NCI-H524 treated with DMSO at 0.1 percent for 48 hours (cell line): ENCODE results near the gene FBXO36.

Source experiments
- DNase-seq: peaks from one replicate; lab custom pipeline; 2025; lab: John Stamatoyannopoulos, UW

Gene FBXO36

DNA sequence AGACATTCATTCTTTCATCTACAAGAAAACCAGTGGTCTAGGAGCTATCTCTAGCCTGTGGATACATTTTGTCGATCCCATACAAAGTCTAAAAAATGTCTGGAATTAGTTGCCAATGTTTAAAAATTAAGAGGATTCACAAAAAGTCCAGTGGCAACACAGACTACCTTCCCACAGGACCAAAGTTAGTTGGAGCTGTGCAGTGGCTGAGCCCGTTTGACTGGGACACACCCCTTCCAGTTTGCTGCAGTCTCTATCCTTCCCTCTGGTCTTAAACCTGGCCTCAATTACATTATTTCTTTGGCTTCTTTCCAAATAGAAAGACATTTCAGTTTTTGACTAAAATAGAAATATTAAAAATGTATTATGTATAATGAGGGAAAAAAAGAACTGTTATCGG lies 127.8 kb downstream of the FBXO36 start:
- no peak for DNase-seq

DNA sequence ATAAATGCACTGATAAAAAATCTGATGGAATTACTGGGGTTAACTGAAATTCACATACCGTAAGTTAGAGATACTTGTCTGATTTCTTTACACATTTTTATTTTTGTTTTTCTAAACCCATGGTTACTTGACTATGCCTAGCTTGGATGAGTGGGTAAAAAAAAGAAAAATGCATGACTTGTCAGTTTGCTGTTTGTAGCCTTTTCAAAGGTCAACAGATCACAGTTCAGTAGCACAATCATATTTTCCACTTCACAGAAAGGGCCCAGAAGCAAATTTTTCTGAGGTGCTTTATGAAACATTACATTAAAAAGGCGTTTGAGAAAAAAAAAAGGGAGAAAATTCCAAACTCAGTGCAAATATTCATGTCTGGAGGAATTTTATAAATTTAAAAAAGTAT lies 130.0 kb downstream of the FBXO36 start:
- no peak for DNase-seq

DNA sequence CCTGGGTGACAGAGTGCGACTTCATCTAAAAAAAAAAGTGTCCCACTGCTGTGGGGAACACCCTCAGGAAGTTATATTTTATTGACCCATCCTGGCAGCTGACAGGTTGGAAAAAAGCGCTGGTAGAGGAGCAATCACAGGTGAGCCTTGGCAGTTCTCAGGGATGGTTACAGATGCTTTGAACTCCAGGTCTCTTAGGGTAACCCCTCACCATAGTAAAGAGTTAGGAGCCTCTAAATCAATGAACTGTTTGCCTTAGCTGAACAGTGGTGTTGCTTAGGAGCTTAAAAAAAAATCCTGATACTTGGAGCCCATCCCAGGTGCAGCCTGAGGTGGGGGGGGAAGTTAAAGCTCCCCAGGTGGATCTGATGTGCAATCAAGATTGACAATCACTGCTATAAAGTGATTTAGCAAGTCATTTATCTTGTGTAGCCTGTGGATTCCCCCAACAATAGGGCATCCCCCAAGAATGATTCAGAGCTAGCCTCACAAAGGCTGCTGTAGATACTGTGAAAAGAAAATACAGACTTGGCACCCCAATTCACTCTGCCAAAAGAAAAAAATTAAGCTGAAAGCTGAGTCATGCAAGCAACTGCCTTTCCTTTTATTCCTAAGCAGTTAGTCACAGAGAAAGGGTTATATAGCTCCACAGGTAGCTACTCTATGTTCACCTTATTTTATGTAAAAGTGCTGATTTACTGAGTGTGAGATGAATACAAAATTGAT lies 131.6 kb downstream of the FBXO36 start:
- DNase-seq, result no peak

DNA sequence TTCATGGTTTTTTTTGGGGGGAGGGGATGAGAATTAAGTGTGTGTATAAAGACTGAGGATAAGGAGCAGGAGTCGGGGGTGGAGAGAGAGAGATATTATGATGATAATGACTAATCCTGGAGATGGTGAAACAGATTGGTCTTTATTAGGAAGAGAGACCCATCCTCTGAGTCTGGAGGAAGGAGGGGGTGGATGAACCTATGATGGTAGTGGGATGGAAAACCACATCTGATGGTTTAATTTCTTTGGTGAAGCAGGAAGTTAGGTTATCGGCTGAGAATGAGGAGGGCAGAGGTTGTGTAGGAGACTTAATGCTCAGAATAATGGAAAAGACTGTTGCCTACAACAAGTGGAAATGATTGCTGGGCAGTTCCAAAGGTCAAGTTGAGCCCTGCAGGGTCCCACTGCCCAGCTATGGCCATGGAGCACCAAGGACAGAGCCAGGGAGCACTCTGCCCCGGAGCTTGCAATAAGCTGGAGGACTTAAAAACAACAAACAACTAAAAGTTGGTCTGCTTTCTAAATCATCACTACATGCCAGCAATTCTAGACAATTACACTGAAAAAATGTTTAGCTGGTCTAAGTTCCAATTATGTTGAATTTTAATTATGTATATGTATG lies 138.5 kb downstream of the FBXO36 start:
- DNase-seq, result no peak
